ENCODE results near the gene DCLRE1A. TPM values are rescaled to one million over a fixed set of nuclear protein-coding genes. Genes with fewer than 3 reads are reported as not detected.
"Not testable (repeated sequence)": the region's sequence is repeated elsewhere in the genome, so short reads cannot be mapped to it uniquely, and the experiment has no call there.

The DCLRE1A gene
- total RNA-seq, 2 experiments from 2014 or later, result 12.7 to 13.9 TPM

DNA sequence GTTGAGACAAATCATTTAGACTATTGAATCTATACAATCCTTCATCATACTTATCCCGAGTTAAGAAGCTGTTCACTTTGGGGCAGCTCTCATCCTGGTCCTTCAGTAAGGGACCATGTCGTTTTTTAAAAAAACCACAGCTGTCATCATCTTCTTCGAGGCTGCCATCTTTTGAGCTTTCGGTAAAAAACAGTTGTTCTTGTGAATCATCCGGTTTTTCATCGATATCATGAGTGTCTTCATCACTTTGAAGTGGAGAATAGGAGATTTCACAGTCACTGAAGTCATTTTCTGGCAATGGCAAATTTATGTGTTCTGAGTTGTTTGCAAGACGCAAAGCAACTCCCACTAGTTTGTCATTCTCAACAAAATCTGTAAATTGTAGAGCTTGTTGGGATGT, 3.9 kb downstream of the DCLRE1A start:
- H3K36me3 Mint-ChIP-seq (ENCODE audit: low read depth), result peaks cover 40% of the 10 kb centered on the region
- H3K9me3 Mint-ChIP-seq, result no peaks in the 10 kb centered on the region
- no peaks in the 10 kb centered on the region for H3K27me3 Mint-ChIP-seq
- POLR2A ChIA-PET, result no interaction called here
- CTCF ChIA-PET, result interaction anchor here (0.7 to 1.2 kb wide), 2 partner anchors 49 to 61 kb away, joined by 3 read pairs; no protein-coding TSS in a partner anchor
- no peak for DNase-seq
- H3K4me1 Mint-ChIP-seq, result peaks cover 47% of the 10 kb centered on the region
- no peak overlapping the region for H3K27ac Mint-ChIP-seq
- no peak overlapping the region for H3K4me3 Mint-ChIP-seq

DNA sequence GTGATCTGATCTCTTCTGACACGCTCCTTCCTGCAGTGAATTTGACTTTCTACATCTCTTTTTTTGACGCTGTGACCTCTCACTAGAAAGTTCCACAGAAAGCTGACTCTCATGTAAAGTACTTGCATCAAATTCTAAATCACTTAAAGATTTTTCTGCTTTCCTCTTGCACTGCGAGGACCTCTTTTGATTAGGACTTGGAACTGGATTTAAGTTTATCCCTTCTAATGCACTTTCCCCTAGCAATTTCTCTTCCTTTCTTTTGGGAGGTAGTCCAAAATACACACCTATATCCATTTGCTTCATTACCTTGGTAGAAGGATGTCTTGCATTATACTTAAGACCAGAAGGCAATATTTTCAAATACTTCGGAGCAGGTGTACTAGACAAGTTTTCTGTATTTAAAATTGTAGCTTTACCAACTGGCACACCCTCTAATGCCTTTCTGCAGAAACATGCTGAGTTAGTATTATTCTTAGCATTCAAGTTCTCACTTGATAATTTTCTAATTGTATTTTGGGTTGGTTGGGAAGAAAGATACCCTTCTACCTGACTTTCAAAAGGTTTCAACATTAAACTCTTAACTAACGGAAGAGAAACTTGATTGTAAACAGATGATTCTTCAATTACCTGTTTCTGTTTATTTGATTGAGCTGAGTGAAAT, 4.6 kb downstream of the DCLRE1A start:
- ChIA-PET POLR2A (no interaction called here), CTCF (interaction anchor here (0.6 kb wide), 1 partner anchor 23 kb away, joined by 3 read pairs; no protein-coding TSS in a partner anchor)
- no peak for DNase-seq
- Mint-ChIP-seq H3K4me1 (peaks cover 47% of the 10 kb centered on the region), H3K27me3 (no peaks in the 10 kb centered on the region), H3K9me3 (no peaks in the 10 kb centered on the region), H3K27ac (no peak overlapping the region), H3K4me3 (no peak overlapping the region), H3K36me3 (ENCODE audit: low read depth) (peaks cover 46% of the 10 kb centered on the region)

DNA sequence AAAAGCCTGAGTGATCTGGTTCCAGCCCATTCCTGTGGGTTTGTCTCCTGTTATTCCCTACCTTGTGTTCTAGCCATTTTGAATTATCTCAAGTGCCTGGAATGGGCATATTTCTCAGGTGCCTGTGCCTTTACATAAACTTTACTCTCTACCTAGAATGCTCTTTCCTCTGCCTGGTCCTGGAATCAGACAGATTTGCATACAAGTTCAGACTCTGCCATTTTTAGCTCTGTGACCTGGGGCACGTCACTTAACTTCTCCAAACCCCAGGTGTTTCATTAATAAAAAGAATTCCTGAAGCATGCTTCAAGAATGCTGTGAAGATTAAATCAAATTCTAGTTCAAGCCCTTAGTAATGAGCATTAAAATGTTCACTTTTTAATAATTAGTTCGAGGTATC, 7.8 kb downstream of the DCLRE1A start:
- ChIA-PET CTCF (no interaction called here), POLR2A (no interaction called here)
- H3K4me3 Mint-ChIP-seq, result no peak overlapping the region
- peaks cover 28% of the 10 kb centered on the region for H3K4me1 Mint-ChIP-seq
- H3K36me3 Mint-ChIP-seq (ENCODE audit: low read depth), result peaks cover 49% of the 10 kb centered on the region
- H3K27me3 Mint-ChIP-seq, result no peaks in the 10 kb centered on the region
- H3K27ac Mint-ChIP-seq, result no peak overlapping the region
- no peak for DNase-seq
- H3K9me3 Mint-ChIP-seq, result no peaks in the 10 kb centered on the region

DNA sequence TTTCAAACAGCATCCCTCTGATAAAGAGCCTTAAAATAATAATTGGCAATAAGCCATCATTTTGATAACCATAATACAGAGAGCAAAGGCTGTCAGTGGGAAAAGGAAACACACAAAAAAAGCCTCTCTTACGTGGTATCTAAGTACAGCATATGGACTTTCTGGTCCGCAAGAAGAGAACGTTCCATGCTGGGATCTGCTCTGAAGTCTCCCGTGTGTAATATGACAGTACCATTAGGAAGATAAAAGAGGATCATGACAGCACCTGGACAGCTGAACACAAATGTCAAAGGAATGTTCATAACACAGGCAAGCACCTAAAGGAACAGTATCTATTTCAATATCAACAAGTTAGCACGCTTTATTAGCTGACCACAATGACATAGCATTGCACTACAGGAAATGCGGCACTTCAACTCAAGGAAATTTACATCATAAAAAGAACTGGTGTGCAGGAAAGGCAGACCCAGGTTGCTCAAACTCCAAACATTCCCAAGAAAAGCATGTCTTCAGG, 9.9 kb downstream of the DCLRE1A start:
- no peak overlapping the region for H3K4me3 Mint-ChIP-seq
- CTCF ChIA-PET, result interaction anchor here (0.5 to 1.5 kb wide), 2 partner anchors 9 to 94 kb away, joined by 4 read pairs; no protein-coding TSS in a partner anchor
- POLR2A ChIA-PET, result interaction anchor here (0.6 kb wide), 1 partner anchor 328 kb away, joined by 4 read pairs; no protein-coding TSS in a partner anchor

DNA sequence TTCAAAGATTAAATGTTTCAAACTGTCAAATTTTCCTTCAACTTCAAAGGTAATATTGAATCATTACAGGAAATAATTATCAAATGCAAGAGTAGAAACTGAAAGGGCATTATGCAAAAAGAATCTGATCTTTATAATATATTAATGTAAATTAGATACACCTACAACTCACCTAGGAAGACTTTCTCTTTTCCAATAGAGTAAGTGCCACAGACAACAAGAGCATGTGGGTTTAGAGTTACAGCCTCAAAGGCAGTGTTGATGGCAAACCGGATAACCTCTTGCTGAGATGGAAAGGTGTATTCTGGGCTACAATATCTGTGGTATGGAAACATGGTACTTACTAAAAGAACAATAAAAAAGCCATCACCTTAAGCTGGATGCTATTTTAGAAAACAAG, 11.7 kb downstream of the DCLRE1A start:
- Mint-ChIP-seq H3K27me3 (no peaks in the 10 kb centered on the region), H3K9me3 (no peaks in the 10 kb centered on the region), H3K27ac (no peak overlapping the region), H3K4me3 (no peak overlapping the region), H3K36me3 (ENCODE audit: low read depth) (peaks cover 45% of the 10 kb centered on the region), H3K4me1 (peaks cover 10% of the 10 kb centered on the region)
- ChIA-PET POLR2A (no interaction called here), CTCF (interaction anchor here (1.1 kb wide), 1 partner anchor 226 kb away, joined by 3 read pairs; no protein-coding TSS in a partner anchor)
- no peak for DNase-seq

More for the DNA sequence above, 9.9 kb downstream of the DCLRE1A start:
- DNase-seq, result no peak
- H3K27me3 Mint-ChIP-seq, result no peaks in the 10 kb centered on the region
- H3K4me1 Mint-ChIP-seq, result peaks cover 19% of the 10 kb centered on the region
- H3K27ac Mint-ChIP-seq, result no peak overlapping the region
- H3K9me3 Mint-ChIP-seq, result no peaks in the 10 kb centered on the region
- H3K36me3 Mint-ChIP-seq (ENCODE audit: low read depth), result peaks cover 50% of the 10 kb centered on the region

DNA sequence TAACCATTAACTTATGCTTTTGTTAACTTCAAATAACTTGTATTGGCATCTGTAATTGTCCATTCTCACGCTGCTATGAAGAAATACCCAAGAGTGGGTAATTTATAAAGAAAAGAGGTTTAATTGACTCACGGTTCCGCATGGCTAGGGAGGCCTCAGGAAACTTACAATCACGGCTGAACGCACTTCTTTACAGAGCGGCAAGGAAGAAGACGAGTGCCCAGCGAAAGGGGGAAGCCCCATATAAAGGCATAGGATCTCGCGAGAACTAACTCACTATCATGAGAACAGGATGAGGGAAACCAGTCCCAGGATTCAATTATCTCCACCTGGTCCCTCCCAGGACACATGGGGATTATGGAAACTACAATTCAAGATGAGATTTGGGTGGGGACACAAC, 25.3 kb downstream of the DCLRE1A start:
- H3K4me3 Mint-ChIP-seq; H3K4me1 Mint-ChIP-seq; DNase-seq; CTCF ChIA-PET; H3K9me3 Mint-ChIP-seq; POLR2A ChIA-PET; H3K27ac Mint-ChIP-seq; H3K36me3 Mint-ChIP-seq (ENCODE audit: low read depth): not testable (repeated sequence)
- peaks cover 12% of the 10 kb centered on the region for H3K27me3 Mint-ChIP-seq

DNA sequence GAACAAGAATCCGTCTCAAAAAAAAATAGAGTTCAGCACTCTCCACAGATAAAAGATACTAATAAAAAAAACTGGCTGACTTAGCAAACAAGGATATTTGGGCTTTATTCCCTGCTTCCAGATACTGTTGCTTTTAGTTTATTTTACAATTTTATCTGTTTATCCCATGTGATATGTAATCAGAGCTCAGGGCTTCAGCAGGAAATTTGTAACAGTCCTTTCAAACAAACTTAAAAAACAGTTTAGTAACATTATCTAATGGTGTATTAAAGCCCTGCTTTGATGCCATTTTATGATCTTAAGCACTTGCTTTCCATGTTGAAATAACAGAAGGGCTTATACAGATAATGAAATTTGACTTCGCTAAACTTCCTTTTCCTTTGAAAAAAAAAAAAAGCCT, 28.1 kb downstream of the DCLRE1A start:
- DNase-seq, result no peak
- H3K9me3 Mint-ChIP-seq, result no peaks in the 10 kb centered on the region
- H3K4me1 Mint-ChIP-seq, result no peaks in the 10 kb centered on the region
- H3K27me3 Mint-ChIP-seq, result peaks cover 15% of the 10 kb centered on the region
- H3K36me3 Mint-ChIP-seq (ENCODE audit: low read depth), result no peaks in the 10 kb centered on the region
- no peak overlapping the region for H3K27ac Mint-ChIP-seq
- H3K4me3 Mint-ChIP-seq, result no peak overlapping the region
- ChIA-PET POLR2A (interaction anchor here (0.6 kb wide), 1 partner anchor 16 kb away, joined by 3 read pairs; no protein-coding TSS in a partner anchor), CTCF (no interaction called here)

DNA sequence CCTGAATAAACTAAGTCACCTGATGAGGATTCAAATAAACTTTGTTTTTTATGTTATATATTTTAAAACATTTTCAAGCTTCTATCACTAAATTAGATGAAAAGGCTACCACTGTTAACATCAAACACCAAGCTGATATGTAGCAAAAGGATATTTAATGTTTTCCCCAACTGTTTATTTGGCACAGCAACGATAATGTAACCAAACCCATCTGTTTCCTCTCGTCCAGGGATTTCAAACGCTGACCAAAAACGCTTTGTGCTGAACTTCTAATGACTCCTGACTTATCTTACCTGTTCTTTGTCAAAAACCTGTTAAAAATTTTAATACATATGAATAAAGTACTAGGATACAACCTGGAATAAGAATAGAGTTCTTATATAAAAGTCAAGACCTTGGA, 30.5 kb downstream of the DCLRE1A start:
- Mint-ChIP-seq H3K27me3 (peaks cover 10% of the 10 kb centered on the region), H3K4me1 (no peaks in the 10 kb centered on the region), H3K4me3 (no peak overlapping the region), H3K9me3 (no peaks in the 10 kb centered on the region), H3K36me3 (ENCODE audit: low read depth) (no peaks in the 10 kb centered on the region), H3K27ac (no peak overlapping the region)
- ChIA-PET POLR2A (no interaction called here), CTCF (no interaction called here)
- DNase-seq, result no peak

DNA sequence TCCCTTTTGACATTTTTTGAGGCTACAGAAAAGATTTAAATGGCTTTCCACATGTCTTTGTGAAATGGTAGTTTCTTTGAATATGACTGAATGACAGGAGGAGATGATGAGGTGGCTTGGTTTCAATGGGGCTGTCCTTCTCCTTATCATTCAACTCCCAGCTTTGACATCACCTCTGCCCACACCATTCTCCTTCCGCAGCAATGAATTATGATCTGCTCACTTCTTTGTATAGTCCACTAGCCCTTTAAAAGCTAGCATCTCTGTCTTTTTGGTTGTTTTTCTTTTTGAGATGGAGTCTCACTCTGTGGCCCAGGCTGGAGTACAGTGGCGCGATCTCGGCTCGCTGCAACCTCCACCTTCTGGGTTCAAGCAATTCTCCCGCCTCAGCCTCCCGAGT, 31.7 kb downstream of the DCLRE1A start:
- CTCF ChIA-PET, result no interaction called here
- DNase-seq, result no peak
- Mint-ChIP-seq H3K27ac (no peak overlapping the region), H3K4me1 (no peaks in the 10 kb centered on the region), H3K4me3 (no peak overlapping the region), H3K36me3 (ENCODE audit: low read depth) (no peaks in the 10 kb centered on the region), H3K27me3 (peaks cover 10% of the 10 kb centered on the region), H3K9me3 (no peaks in the 10 kb centered on the region)
- POLR2A ChIA-PET, result no interaction called here

DNA sequence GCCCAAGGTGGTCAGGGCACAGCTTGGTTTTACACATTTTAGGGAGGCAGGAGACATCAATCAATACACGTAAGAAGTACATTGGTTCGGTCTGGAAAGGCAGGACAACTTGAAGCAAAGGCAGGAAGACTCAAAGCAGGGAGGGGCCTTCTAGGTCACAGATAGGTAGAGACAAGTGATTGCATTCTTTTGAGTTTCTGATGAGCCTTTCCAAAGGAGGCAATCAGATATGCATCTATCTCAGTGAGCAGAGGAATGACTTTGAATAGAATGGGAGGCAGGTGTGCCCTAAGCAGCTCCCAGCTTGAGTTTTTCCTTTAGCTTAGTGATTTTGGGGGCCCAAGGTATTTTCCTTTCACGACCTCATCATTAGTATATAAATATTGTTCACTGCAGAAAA, 32.6 kb downstream of the DCLRE1A start:
- DNase-seq; H3K36me3 Mint-ChIP-seq (ENCODE audit: low read depth); H3K4me1 Mint-ChIP-seq; H3K27me3 Mint-ChIP-seq; H3K9me3 Mint-ChIP-seq; H3K4me3 Mint-ChIP-seq; H3K27ac Mint-ChIP-seq; POLR2A ChIA-PET: not testable (repeated sequence)
- CTCF ChIA-PET, result interaction anchor here (0.7 kb wide), 1 partner anchor 16 kb away, joined by 3 read pairs; no protein-coding TSS in a partner anchor

DNA sequence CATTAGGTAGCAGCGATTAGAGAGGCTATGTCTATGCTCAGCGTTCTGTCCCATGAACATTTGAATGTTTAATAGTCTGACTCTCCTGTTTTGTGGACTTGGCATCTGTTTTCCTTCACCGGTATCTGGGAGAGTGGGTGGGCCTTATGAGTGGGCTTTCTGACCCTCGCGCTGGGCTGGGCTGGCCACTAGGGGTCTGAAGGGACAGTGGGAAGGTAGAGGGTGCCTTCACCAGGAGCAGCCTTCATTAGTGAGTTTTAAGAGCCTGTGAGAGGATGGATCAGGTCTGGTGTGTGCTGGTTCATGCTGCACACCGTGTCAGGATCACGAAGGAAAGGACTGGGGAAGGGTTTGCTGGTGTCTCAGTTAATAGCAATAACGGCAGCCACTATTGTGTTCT, 33.4 kb downstream of the DCLRE1A start:
- Mint-ChIP-seq H3K4me3 (no peak overlapping the region), H3K9me3 (no peaks in the 10 kb centered on the region), H3K4me1 (no peaks in the 10 kb centered on the region), H3K27me3 (peaks cover 4% of the 10 kb centered on the region), H3K27ac (no peak overlapping the region), H3K36me3 (ENCODE audit: low read depth) (no peaks in the 10 kb centered on the region)
- ChIA-PET POLR2A (no interaction called here), CTCF (no interaction called here)
- no peak for DNase-seq

DNA sequence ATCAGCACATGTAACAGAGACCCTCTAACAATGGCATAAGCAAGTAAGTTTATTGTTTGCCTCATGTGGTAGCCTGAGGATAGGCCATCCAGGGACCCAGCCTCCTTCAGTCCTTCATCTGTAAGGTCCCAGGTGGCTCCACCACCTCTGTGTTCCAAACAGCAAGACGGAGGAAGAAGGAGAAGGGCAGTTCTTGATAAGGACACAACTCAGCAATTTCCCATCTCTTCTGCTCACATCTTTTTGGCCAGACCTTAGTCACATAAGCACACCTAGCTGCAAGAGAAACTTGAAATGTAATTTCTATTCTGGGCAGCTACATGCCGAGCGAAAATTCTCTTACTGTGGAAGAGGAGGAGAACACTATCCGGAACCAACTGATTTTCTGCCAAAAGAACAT, 33.9 kb downstream of the DCLRE1A start:
- H3K9me3 Mint-ChIP-seq, result no peaks in the 10 kb centered on the region
- no peak for DNase-seq
- H3K4me1 Mint-ChIP-seq, result no peaks in the 10 kb centered on the region
- H3K4me3 Mint-ChIP-seq, result no peak overlapping the region
- H3K27me3 Mint-ChIP-seq, result peaks cover 4% of the 10 kb centered on the region
- ChIA-PET CTCF (interaction anchor here (0.7 to 1.1 kb wide), 2 partner anchors 10 to 124 kb away, joined by 3 to 6 read pairs; no protein-coding TSS in a partner anchor), POLR2A (no interaction called here)
- no peaks in the 10 kb centered on the region for H3K36me3 Mint-ChIP-seq (ENCODE audit: low read depth)
- H3K27ac Mint-ChIP-seq, result no peak overlapping the region

DNA sequence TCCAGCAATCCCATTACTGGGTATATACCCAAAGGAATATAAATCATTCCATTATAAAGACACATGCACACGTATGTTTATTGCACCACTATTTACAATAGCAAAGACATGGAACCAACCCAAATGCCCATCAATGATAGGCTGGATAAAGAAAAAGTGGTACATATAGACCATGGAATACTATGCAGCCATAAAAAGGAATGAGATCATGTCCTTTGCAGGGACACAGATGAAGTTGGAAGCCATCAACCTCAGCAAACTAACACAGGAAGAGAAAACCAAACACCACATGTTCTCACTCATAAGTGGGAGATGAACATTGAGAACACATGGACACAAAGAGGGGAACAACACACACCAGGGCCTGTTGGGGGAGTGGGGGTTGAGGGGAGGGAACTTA, 39.2 kb downstream of the DCLRE1A start:
- POLR2A ChIA-PET; CTCF ChIA-PET; H3K36me3 Mint-ChIP-seq (ENCODE audit: low read depth); H3K4me1 Mint-ChIP-seq; H3K4me3 Mint-ChIP-seq; H3K9me3 Mint-ChIP-seq; DNase-seq; H3K27ac Mint-ChIP-seq: not testable (repeated sequence)
- H3K27me3 Mint-ChIP-seq, result peaks cover 34% of the 10 kb centered on the region

DNA sequence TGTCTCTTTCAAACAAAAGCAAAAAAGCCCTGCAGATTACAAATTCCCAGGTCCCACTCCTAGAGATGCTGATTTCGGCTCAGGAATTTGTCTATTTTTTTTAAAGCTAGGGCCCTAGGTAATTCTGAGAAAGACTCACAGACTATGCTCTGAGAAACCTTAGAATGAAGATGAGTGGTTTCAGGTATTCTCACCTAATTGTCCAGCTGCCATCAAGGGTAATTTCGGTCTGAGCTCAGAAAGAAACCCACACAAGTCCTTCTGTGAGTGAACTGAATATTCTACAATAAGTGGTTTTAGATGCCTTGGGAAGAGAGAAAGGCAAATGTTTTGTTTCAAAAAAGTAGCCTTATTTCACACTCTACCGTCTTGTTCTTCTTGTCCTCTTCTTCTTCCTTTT, 45.7 kb downstream of the DCLRE1A start:
- no peak overlapping the region for H3K4me3 Mint-ChIP-seq
- no peaks in the 10 kb centered on the region for H3K4me1 Mint-ChIP-seq
- POLR2A ChIA-PET, result no interaction called here
- CTCF ChIA-PET, result interaction anchor here (1.9 kb wide), 1 partner anchor 9 kb away, joined by 5 read pairs; no protein-coding TSS in a partner anchor
- no peaks in the 10 kb centered on the region for H3K36me3 Mint-ChIP-seq (ENCODE audit: low read depth)
- peaks cover 39% of the 10 kb centered on the region for H3K27me3 Mint-ChIP-seq
- no peak overlapping the region for H3K27ac Mint-ChIP-seq
- DNase-seq, result no peak
- no peaks in the 10 kb centered on the region for H3K9me3 Mint-ChIP-seq
